ENCODE data around the gene RHOT2. TPM values are rescaled to one million over a fixed set of nuclear protein-coding genes. Genes with fewer than 3 reads are reported as not detected.

The RHOT2 gene
- total RNA-seq, 1 donor from 2014 or later = 68.0 TPM

DNA sequence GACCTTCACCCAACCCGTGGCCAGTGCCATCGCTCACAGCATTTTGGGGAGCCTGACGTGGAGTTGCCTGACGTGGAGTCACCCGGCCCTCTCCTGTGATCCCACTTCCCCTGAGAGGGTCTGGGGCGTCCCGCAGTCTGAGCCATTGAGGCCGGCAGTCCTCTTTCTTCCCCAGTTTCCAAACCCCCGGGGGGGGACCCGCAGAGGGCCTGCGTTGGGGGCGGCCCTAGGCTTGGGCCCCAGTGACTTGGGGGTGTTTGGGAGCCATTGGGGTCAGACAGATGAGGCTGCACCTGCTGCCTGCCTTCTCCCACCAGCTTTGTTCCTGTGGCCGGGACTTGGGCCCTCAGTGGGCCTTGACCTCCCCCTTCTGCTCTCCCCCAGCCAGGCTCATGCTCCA lies 1.7 kb downstream of the RHOT2 start:
- no peaks in the 10 kb centered on the region for H3K27me3 ChIP-seq (ENCODE audit: control insufficient read depth, insufficient read depth, low read length)
- TF ChIP-seq, protein P1, sequence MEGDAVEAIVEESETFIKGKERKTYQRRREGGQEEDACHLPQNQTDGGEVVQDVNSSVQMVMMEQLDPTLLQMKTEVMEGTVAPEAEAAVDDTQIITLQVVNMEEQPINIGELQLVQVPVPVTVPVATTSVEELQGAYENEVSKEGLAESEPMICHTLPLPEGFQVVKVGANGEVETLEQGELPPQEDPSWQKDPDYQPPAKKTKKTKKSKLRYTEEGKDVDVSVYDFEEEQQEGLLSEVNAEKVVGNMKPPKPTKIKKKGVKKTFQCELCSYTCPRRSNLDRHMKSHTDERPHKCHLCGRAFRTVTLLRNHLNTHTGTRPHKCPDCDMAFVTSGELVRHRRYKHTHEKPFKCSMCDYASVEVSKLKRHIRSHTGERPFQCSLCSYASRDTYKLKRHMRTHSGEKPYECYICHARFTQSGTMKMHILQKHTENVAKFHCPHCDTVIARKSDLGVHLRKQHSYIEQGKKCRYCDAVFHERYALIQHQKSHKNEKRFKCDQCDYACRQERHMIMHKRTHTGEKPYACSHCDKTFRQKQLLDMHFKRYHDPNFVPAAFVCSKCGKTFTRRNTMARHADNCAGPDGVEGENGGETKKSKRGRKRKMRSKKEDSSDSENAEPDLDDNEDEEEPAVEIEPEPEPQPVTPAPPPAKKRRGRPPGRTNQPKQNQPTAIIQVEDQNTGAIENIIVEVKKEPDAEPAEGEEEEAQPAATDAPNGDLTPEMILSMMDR (IDR thresholded peaks at IDR 0.05; ENCODE audit: insufficient read depth, low read length, poor library complexity, severe bottlenecking) = no peak
- H3K36me3 ChIP-seq (ENCODE audit: control insufficient read depth, insufficient read depth, low read length) = no peaks in the 10 kb centered on the region
- DNase-seq (ENCODE audit: low read depth) = no peak
- no peak overlapping the region for H3K4me3 ChIP-seq (ENCODE audit: low read depth, low read length)

DNA sequence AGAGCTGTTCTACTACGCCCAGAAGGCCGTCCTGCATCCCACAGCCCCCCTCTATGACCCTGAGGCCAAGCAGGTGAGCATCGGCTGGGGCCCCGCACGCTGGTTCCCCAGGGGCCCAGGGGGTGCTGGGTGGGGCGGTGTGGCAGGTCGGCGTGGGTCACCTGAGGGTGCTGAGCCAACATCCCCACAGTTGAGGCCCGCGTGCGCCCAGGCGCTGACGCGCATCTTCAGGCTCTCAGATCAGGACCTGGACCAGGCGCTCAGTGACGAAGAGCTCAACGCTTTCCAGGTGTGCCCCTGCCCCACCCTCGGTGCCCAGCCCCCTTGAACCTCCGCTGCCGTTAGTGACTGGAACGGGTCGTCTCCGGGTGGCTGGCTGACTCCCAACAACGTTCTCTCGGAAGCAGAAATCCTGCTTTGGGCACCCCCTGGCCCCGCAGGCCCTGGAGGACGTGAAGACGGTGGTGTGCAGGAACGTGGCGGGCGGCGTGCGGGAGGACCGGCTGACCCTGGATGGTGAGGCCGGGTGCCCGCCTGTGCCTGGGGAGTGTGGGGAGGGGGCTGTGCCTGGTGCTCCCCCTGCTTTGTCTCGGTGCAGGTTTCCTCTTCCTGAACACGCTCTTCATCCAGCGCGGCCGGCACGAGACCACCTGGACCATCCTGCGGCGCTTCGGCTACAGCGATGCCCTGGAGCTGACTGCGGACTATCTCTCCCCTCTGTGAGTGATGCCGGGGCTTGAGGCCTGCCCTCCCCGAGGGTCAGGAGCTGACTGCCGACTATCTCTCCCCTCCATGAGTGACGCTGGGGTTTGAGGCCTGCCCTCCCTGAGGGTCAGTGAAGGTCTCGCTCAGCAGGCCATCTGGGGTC lies 2.8 kb downstream of the RHOT2 start:
- Histone ChIP-seq H3K36me3 (ENCODE audit: control insufficient read depth, insufficient read depth, low read length) (no peaks in the 10 kb centered on the region), H3K27me3 (ENCODE audit: control insufficient read depth, insufficient read depth, low read length) (peaks cover 2% of the 10 kb centered on the region), H3K4me3 (ENCODE audit: low read depth, low read length) (no peak overlapping the region)
- DNase-seq (ENCODE audit: low read depth) = no peak
- TF ChIP-seq, protein P1 (IDR thresholded peaks at IDR 0.05; ENCODE audit: insufficient read depth, low read length, poor library complexity, severe bottlenecking) = no peak

DNA sequence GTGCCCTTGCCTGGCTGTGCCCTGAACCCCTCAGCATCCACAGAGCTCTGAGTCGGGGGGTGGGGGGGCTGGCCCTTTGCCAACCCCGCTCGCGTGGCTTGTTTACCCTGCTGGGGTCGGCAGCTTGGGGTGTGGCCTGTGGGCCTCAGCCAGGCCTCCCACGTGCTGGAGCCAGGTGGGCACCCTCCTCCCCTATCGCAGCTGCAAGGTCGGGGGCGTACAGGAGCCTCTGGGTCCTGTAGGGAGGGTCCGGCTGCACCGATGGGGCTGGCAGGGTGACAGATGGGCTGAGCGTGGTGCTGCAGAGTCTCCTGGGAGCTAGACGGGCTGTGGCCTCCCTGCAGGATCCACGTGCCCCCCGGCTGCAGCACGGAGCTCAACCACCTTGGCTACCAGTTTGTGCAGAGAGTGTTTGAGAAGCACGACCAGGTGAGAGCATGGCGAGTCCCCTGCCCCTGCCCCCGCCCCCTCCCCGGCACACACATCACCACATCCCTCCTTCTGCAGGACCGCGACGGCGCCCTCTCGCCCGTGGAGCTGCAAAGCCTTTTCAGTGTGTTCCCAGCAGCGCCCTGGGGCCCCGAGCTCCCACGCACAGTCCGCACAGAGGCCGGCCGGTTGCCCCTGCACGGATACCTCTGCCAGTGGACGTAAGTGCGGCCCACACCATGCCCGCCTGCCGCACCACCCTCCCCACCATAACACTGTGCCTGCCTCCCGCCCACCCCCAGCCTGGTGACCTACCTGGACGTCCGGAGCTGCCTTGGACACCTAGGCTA lies 3.6 kb downstream of the RHOT2 start:
- DNase-seq (ENCODE audit: low read depth) = no peak
- H3K4me3 ChIP-seq (ENCODE audit: low read depth, low read length) = no peak overlapping the region
- peaks cover 9% of the 10 kb centered on the region for H3K27me3 ChIP-seq (ENCODE audit: control insufficient read depth, insufficient read depth, low read length)
- TF ChIP-seq, protein P1 (IDR thresholded peaks at IDR 0.05; ENCODE audit: insufficient read depth, low read length, poor library complexity, severe bottlenecking) = no peak
- H3K36me3 ChIP-seq (ENCODE audit: control insufficient read depth, insufficient read depth, low read length) = no peaks in the 10 kb centered on the region

- no peak for DNase-seq (ENCODE audit: low read depth)
- Histone ChIP-seq H3K36me3 (ENCODE audit: control insufficient read depth, insufficient read depth, low read length) (no peaks in the 10 kb centered on the region), H3K4me3 (ENCODE audit: low read depth, low read length) (no peak overlapping the region), H3K27me3 (ENCODE audit: control insufficient read depth, insufficient read depth, low read length) (peaks cover 15% of the 10 kb centered on the region)
- TF ChIP-seq, protein P1 (IDR thresholded peaks at IDR 0.05; ENCODE audit: insufficient read depth, low read length, poor library complexity, severe bottlenecking) = no peak
Measured at GRCh38 chr16:672371-672770, 4.4 kb downstream of the RHOT2 start.

- Histone ChIP-seq H3K36me3 (ENCODE audit: control insufficient read depth, insufficient read depth, low read length) (no peaks in the 10 kb centered on the region), H3K4me3 (ENCODE audit: low read depth, low read length) (no peak overlapping the region), H3K27me3 (ENCODE audit: control insufficient read depth, insufficient read depth, low read length) (peaks cover 20% of the 10 kb centered on the region)
- no peak for DNase-seq (ENCODE audit: low read depth)
- TF ChIP-seq, protein P1 (IDR thresholded peaks at IDR 0.05; ENCODE audit: insufficient read depth, low read length, poor library complexity, severe bottlenecking) = no peak
Measured at GRCh38 chr16:672851-673250, 4.9 kb downstream of the RHOT2 start.

Data from kidney epithelial cell (primary cell).